HEK293T (cell line): ENCODE measurements around the gene PODNL1.

ENCODE experiments used
- BHLHE40 ChIP-seq: fragments of 450-650 bp; IDR thresholded peaks from 2 replicates; pipeline ENCODE4 v1.6.1; 2016; ENCODE audit warnings: mild to moderate bottlenecking, moderate library complexity, borderline replicate concordance
- SP1 ChIP-seq: fragments of 450-650 bp; IDR thresholded peaks from 2 replicates; pipeline ENCODE4 v1.6.1; 2017

GRCh38 chr19:13938301-13939064, at the start of gene PODNL1:
- no peak for TF ChIP-seq BHLHE40
- no peak for TF ChIP-seq SP1
